ENCODE results near the gene CCDC116.

The CCDC116 gene

GRCh38 chr22:21624880-21625791 is 7.4 kb upstream of the CCDC116 start:
- H4K20me1 ChIP-seq (ENCODE audit: insufficient read depth): peaks cover 3% of the 10 kb centered on the region; the same call in 1 of the 2 replicates
- H3K9ac ChIP-seq: no peak overlapping the region
- no peaks in the 10 kb centered on the region for H3K36me3 ChIP-seq (ENCODE audit: insufficient read depth)
- peak overlapping the region; percentile 16; the same call in 1 of the 2 replicates for H3K27ac ChIP-seq
- peaks cover 38% of the 10 kb centered on the region for H3K79me2 ChIP-seq (ENCODE audit: insufficient read depth, low read depth)
- H3K4me3 ChIP-seq (IDR thresholded peaks at IDR 0.05; ENCODE audit: insufficient read depth, low read depth, low read length): no peak overlapping the region
- TF ChIP-seq CTCF (conservative IDR thresholded peaks at IDR 0.05; ENCODE audit: low read depth, low read length): no peak
- peaks cover 12% of the 10 kb centered on the region for H3K4me1 ChIP-seq (ENCODE audit: low read depth, poor library complexity, severe bottlenecking)
- H2AFZ ChIP-seq (ENCODE audit: low read depth): no peak overlapping the region
- H3K27me3 ChIP-seq (ENCODE audit: insufficient read depth, low read depth): no peaks in the 10 kb centered on the region
- H3K4me2 ChIP-seq: no peak overlapping the region

- TF ChIP-seq CTCF (conservative IDR thresholded peaks at IDR 0.05; ENCODE audit: low read depth, low read length): no peak
- Histone ChIP-seq H3K4me2 (no peak overlapping the region), H3K27ac (no peak overlapping the region), H2AFZ (ENCODE audit: low read depth) (no peak overlapping the region), H3K4me1 (ENCODE audit: low read depth, poor library complexity, severe bottlenecking) (peaks cover 12% of the 10 kb centered on the region), H4K20me1 (ENCODE audit: insufficient read depth) (0 out of 2 replicates have a peak, but pooled peaks cover 3% of the 10 kb centered on the region), H3K9ac (no peak overlapping the region), H3K79me2 (ENCODE audit: insufficient read depth, low read depth) (peaks cover 38% of the 10 kb centered on the region), H3K27me3 (ENCODE audit: insufficient read depth, low read depth) (no peaks in the 10 kb centered on the region), H3K36me3 (ENCODE audit: insufficient read depth) (no peaks in the 10 kb centered on the region), H3K4me3 (IDR thresholded peaks at IDR 0.05; ENCODE audit: insufficient read depth, low read depth, low read length) (no peak overlapping the region)
These were observed 6.4 kb upstream of the CCDC116 start for GRCh38 chr22:21626073-21626734.

- H4K20me1 ChIP-seq (ENCODE audit: insufficient read depth): 0 out of 2 replicates have a peak, but pooled peaks cover 3% of the 10 kb centered on the region
- no peak overlapping the region for H3K27ac ChIP-seq
- H3K4me2 ChIP-seq: no peak overlapping the region
- TF ChIP-seq CTCF (conservative IDR thresholded peaks at IDR 0.05; ENCODE audit: low read depth, low read length): no peak
- no peaks in the 10 kb centered on the region for H3K27me3 ChIP-seq (ENCODE audit: insufficient read depth, low read depth)
- peaks cover 12% of the 10 kb centered on the region for H3K4me1 ChIP-seq (ENCODE audit: low read depth, poor library complexity, severe bottlenecking)
- H2AFZ ChIP-seq (ENCODE audit: low read depth): no peak overlapping the region
- peaks cover 38% of the 10 kb centered on the region for H3K79me2 ChIP-seq (ENCODE audit: insufficient read depth, low read depth)
- no peak overlapping the region for H3K9ac ChIP-seq
- H3K36me3 ChIP-seq (ENCODE audit: insufficient read depth): no peaks in the 10 kb centered on the region
- no peak overlapping the region for H3K4me3 ChIP-seq (IDR thresholded peaks at IDR 0.05; ENCODE audit: insufficient read depth, low read depth, low read length)
These were observed 5.7 kb upstream of the CCDC116 start for GRCh38 chr22:21626735-21627469.
